GM12875 (cell line): ENCODE results near the gene CERS6.

Source experiments
- H3K4me3 ChIP-seq: one replicate; pipeline ENCODE4 v1.5.1; 2011; ENCODE audit warnings: low read depth, low read length, control low read depth
- TF ChIP-seq, protein P1 (sequence below): IDR thresholded peaks from 2 replicates; pipeline ENCODE4 v1.5.1; 2011; ENCODE audit warnings: low read depth, mild to moderate bottlenecking, control low read depth, inconsistent platforms, low read length, moderate library complexity, borderline replicate concordance; ENCODE audit not compliant: insufficient read depth

CERS6 gene

DNA sequence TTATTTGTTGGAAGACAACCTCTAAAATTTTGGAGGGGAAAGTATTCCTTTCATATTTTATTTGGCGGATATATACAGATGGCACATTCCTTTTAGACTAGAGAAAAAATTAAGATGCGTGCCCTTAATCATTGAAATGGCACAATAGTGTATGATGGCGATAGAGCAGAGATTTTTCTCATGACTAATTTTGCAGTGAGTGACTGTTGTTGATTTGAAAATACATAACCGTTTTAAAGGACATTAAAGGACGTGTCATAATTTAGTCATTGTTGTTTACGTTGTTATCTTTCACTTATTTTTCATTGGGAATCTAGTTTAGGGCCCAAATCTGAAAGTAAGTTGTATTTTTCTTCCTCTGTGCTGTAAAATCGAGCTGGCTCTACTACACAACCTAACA lies 61.7 kb downstream of the CERS6 start:
- TF ChIP-seq, protein P1, sequence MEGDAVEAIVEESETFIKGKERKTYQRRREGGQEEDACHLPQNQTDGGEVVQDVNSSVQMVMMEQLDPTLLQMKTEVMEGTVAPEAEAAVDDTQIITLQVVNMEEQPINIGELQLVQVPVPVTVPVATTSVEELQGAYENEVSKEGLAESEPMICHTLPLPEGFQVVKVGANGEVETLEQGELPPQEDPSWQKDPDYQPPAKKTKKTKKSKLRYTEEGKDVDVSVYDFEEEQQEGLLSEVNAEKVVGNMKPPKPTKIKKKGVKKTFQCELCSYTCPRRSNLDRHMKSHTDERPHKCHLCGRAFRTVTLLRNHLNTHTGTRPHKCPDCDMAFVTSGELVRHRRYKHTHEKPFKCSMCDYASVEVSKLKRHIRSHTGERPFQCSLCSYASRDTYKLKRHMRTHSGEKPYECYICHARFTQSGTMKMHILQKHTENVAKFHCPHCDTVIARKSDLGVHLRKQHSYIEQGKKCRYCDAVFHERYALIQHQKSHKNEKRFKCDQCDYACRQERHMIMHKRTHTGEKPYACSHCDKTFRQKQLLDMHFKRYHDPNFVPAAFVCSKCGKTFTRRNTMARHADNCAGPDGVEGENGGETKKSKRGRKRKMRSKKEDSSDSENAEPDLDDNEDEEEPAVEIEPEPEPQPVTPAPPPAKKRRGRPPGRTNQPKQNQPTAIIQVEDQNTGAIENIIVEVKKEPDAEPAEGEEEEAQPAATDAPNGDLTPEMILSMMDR: no peak
- no peak overlapping the region for H3K4me3 ChIP-seq

DNA sequence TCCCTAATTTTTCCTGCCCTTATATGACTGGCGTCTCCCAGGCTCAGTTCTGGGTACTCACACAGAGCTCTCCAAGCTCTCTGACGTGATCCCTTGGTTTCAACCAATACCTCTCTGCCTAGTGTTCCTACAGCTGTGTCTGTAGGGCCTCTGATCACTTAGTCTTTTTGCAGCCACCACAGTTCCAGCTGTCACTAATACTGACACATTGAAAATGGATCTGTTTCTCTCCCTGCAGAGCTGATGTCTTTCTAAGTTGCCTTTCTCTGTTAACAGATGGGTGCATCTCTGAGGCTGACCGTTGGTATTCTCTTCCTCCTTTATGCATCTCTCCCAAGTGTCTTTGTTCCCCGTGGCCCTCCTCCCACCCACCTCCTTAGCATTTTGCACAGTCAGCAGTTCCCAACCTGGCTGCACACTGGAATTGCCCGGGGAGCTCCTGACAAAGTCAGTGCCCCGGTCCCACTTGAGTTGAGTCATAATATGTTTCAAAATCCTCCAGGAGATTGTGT lies 62.5 kb downstream of the CERS6 start:
- H3K4me3 ChIP-seq: no peak overlapping the region
- TF ChIP-seq, protein P1: no peak

DNA sequence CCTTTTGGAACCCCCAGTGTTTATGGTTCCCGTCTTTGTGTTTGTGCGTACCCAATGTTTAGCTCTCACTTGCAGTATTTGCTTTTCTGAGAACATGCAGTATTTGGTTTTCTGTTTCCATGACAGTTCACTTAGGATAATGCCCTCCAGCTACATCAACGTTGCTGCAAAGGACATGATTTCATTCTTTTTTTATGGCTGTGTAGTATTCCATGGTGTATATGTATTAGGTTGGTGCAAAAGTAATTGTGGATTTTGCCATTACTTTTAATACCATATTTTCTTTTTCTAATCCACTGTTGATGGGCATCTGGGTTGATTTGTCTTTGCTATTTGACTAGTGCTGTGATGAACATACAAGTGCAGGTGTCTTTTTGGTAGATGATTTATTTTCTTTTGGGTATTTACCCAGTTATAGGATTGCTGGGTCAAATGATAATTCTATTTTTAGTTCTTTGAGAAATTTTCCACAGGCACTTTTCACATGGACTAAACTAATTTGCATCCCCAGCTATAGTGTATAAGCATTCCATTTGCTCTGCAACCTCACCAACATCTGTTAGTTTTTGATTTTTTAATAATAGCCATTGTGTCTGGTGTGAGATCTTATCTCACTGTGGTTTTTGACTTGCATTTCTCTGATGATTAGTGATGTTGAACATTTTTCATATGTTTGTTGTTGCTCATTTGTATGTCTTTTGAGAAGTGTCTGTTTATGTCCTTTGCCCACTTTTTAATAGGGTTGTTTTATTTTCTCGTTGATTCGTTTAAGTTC lies 63.6 kb downstream of the CERS6 start:
- TF ChIP-seq, protein P1: no peak
- H3K4me3 ChIP-seq: no peak overlapping the region

DNA sequence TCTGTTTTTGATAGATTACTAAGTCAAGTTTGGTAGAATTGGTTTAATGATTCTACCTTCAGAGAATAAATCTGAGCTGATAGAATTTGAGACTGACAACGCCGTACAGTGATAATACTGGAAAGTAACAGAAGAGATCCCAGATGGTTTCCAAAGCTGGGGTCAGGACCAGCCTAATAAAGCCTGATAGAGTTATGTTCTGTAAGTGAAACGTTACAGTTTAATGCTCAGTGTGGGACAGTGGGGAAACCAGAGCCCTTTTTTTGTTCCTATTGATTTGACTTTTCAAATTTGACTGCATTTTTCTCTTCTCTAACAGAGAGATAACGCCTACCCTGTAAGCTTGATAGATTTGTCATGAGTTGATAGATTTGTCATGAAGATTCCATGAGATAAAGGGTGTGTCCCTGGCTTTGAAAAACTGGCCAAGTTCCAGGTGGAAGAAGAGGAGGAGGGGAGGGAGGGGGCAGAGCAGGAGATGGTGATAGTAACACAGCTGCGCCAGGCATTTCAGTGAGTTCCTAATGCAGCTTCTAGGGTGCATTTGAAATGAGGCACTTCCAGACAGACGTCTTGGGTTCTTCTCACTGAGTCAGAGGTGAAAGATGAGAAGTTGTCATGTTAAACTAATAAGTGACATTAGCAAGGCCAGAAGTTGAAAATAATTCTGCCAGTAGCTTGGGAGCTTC lies 65.1 kb downstream of the CERS6 start:
- H3K4me3 ChIP-seq: no peak overlapping the region
- TF ChIP-seq, protein P1: no peak

DNA sequence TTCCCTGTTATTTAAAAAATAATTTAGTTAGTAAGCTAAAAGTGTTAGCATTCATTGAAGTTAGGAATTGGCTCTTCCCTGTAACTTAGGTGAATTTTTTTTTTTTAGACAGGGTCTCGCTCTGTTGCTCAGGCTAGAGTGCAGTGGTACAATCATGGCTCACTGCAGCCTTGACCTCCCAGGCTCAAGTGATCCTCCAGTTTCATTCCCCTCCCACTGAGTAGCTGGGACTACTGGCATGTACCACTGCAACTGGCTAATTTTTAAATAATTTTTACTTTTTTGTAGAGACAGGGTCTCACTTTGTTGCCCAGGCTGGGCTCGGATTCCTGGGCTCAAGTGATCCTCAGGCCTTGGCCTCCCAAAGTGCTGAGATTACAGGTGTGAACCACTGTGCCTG lies 66.4 kb downstream of the CERS6 start:
- TF ChIP-seq, protein P1: no peak
- no peak overlapping the region for H3K4me3 ChIP-seq

DNA sequence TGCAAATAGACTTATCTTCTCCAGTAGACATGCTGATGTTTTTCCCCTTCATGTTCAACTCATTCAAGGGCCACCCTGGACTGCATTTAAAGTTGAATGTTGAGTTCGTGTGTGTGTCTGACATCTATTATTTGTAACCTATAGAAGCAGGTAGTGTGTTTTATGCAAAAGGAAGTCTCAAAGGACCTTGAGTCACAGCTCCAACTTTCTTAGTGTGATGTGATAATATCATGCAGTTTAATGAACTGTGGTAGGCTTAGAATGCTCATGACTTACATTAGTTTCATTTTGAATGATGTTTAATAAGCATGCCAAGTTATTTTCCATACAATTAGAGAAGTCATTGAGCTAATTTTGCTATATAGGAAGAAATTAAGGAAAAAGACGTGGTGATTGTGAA lies 67.9 kb downstream of the CERS6 start:
- TF ChIP-seq, protein P1: no peak
- no peak overlapping the region for H3K4me3 ChIP-seq
